Measurements from ENCODE around the gene MPRIP.

GRCh38 chr17:17180741-17181525, 138.7 kb downstream of the MPRIP start:
- TF ChIP-seq TAF1 (IDR thresholded peaks at IDR 0.05; ENCODE audit: borderline replicate concordance, insufficient read depth, low read length) (no peak), POLR2AphosphoS5 (IDR thresholded peaks at IDR 0.05; ENCODE audit: low read depth, low read length) (no peak), REST (IDR thresholded peaks at IDR 0.05; ENCODE audit: insufficient read depth in 1 of 2, low read depth in 2 of 2, low read length in 2 of 2) (no peak)
